Calu3 (cell line): Measurements from ENCODE around the gene GCNT1. TPM values are rescaled to one million over a fixed set of nuclear protein-coding genes. Genes with fewer than 3 reads are reported as not detected.
"Not testable (repeated sequence)": the region's sequence is repeated elsewhere in the genome, so short reads cannot be mapped to it uniquely, and the experiment has no call there.

Experiments used
- BruUV-seq: library from RNA; stranded (reverse); fragments of 400-500 nt; replicated peaks from 2 replicates; lab custom pipeline; 2021; lab: Mats Ljungman, UMichigan
- CTCF ChIA-PET: fragments of 300-600 bp; sonication (Branson Sonifier 250); formaldehyde crosslinking; loops from one replicate; lab custom pipeline; 2022; ENCODE audit warnings: antibody characterized with exemption; lab: Charles Lee
- DNase-seq: peaks from one replicate; pipeline ENCODE4 v3.0.0; 2022
- H3K27ac Mint-ChIP-seq: one replicate; pipeline ENCODE4 v1.8.0; 2022; ENCODE audit warnings: mixed read lengths; ENCODE audit not compliant: unreplicated experiment
- H3K27me3 Mint-ChIP-seq: one replicate; pipeline ENCODE4 v1.8.0; 2022; ENCODE audit warnings: mixed read lengths; ENCODE audit not compliant: unreplicated experiment
- H3K36me3 Mint-ChIP-seq: one replicate; pipeline ENCODE4 v1.8.0; 2022; ENCODE audit warnings: mild to moderate bottlenecking, moderate library complexity, mixed read lengths; ENCODE audit not compliant: insufficient read depth, unreplicated experiment
- H3K4me1 Mint-ChIP-seq: one replicate; pipeline ENCODE4 v1.8.0; 2022; ENCODE audit warnings: mild to moderate bottlenecking, low read depth, mixed read lengths; ENCODE audit not compliant: unreplicated experiment
- H3K4me3 Mint-ChIP-seq: one replicate; pipeline ENCODE4 v1.8.0; 2022; ENCODE audit warnings: mild to moderate bottlenecking, low read depth, moderate library complexity, mixed read lengths; ENCODE audit not compliant: unreplicated experiment
- H3K9me3 Mint-ChIP-seq: one replicate; pipeline ENCODE4 v1.8.0; 2022; ENCODE audit warnings: low read depth, mixed read lengths; ENCODE audit not compliant: unreplicated experiment
- intact Hi-C: fragments of 100-400 bp; cut with micrococcal nuclease; formaldehyde crosslinking; loops from one replicate; pipeline ENCODE4 v1.10.0; 2022; ENCODE audit not compliant: unreplicated experiment
- total RNA-seq: library from RNA; stranded (reverse); gene quantifications from 2 replicates; pipeline ENCODE4 v1.2.3, GENCODE V29; 2022
- TF ChIP-seq, protein P1 (sequence below): fragments of 200-600 bp; IDR thresholded peaks from one replicate; pipeline ENCODE4 v1.8.0; 2022; ENCODE audit warnings: antibody characterized with exemption; ENCODE audit not compliant: unreplicated experiment

GCNT1 gene
- total RNA-seq, 1 experiment from 2014 or later, result 7.9 TPM

DNA sequence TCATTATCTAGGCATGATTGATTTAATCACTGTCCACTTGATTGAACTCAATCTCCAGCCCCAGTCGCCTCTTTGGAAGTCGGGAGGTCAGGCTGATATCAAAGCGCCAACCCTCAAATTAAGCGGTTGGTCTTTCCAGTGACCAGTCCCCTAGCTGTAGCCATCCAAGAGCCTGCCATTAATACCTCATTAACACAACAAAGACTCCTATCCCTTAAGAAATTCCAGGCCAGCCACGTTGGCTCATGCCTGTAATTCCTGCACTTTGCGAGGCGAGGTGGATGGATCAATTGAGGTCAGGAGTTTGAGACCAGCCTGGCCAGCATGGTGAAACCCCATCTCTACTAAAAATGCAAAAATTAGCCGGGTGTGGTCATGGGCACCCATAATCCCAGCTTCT is 27.4 kb upstream of the GCNT1 start:
- no peaks in the 10 kb centered on the region for H3K27me3 Mint-ChIP-seq
- TF ChIP-seq, protein P1, sequence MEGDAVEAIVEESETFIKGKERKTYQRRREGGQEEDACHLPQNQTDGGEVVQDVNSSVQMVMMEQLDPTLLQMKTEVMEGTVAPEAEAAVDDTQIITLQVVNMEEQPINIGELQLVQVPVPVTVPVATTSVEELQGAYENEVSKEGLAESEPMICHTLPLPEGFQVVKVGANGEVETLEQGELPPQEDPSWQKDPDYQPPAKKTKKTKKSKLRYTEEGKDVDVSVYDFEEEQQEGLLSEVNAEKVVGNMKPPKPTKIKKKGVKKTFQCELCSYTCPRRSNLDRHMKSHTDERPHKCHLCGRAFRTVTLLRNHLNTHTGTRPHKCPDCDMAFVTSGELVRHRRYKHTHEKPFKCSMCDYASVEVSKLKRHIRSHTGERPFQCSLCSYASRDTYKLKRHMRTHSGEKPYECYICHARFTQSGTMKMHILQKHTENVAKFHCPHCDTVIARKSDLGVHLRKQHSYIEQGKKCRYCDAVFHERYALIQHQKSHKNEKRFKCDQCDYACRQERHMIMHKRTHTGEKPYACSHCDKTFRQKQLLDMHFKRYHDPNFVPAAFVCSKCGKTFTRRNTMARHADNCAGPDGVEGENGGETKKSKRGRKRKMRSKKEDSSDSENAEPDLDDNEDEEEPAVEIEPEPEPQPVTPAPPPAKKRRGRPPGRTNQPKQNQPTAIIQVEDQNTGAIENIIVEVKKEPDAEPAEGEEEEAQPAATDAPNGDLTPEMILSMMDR, result no peak
- H3K27ac Mint-ChIP-seq, result no peak overlapping the region
- H3K36me3 Mint-ChIP-seq, result no peaks in the 10 kb centered on the region
- BruUV-seq, result no TSS peak
- CTCF ChIA-PET, result no interaction called here
- DNase-seq, result no peak
- H3K9me3 Mint-ChIP-seq, result no peaks in the 10 kb centered on the region
- no peak overlapping the region for H3K4me3 Mint-ChIP-seq
- intact Hi-C loops, result no loop called here
- H3K4me1 Mint-ChIP-seq, result peaks cover 18% of the 10 kb centered on the region

DNA sequence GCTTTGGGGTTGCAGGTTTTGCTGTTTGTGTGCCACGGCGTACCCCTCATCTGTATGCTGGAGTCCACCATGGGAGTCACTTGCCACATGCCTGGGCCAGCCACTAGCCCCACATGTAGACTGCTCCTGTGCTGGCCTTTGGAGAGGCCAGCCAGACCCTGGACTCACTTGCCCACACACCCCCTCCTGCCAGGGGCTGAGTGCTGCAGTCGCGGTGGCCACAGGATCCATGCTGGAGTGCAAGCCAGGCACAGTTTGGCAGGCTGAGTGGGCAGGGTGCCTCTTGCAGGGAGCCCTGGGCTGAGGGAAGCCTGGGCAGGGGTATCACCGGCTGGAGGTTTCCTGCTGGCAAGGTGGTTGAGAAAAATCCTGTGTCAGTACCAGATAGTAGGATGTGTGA is 25.6 kb upstream of the GCNT1 start:
- intact Hi-C loops, result no loop called here
- no peaks in the 10 kb centered on the region for H3K9me3 Mint-ChIP-seq
- no TSS peak for BruUV-seq
- CTCF ChIA-PET, result no interaction called here
- TF ChIP-seq, protein P1, result no peak
- H3K27ac Mint-ChIP-seq, result no peak overlapping the region
- DNase-seq, result no peak
- H3K4me1 Mint-ChIP-seq, result peaks cover 18% of the 10 kb centered on the region
- no peak overlapping the region for H3K4me3 Mint-ChIP-seq
- no peaks in the 10 kb centered on the region for H3K36me3 Mint-ChIP-seq
- H3K27me3 Mint-ChIP-seq, result no peaks in the 10 kb centered on the region

DNA sequence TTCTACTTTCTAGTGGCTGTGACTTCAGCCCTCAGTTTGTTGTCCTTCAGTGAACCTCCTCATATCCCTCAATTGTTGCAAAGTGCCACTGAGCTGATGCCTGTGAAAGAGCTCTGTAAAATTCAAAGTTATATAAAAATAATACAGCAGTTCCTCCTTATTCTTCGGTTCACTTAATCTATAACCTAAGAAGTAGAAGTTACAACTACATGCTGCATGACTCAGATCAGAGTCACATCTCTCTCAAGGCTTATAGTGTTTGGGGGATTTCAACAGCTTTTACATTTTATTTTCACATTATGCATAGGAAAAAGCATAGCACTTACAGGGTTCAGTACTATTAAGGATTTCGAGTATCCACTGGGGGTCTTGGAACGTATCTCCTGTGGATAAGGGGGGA is 25.1 kb upstream of the GCNT1 start:
- no peak for DNase-seq
- Mint-ChIP-seq H3K4me3 (no peak overlapping the region), H3K4me1 (peaks cover 18% of the 10 kb centered on the region), H3K36me3 (no peaks in the 10 kb centered on the region), H3K27me3 (no peaks in the 10 kb centered on the region), H3K27ac (no peak overlapping the region), H3K9me3 (no peaks in the 10 kb centered on the region)
- CTCF ChIA-PET, result no interaction called here
- BruUV-seq, result no TSS peak
- intact Hi-C loops, result no loop called here
- TF ChIP-seq, protein P1, result no peak

DNA sequence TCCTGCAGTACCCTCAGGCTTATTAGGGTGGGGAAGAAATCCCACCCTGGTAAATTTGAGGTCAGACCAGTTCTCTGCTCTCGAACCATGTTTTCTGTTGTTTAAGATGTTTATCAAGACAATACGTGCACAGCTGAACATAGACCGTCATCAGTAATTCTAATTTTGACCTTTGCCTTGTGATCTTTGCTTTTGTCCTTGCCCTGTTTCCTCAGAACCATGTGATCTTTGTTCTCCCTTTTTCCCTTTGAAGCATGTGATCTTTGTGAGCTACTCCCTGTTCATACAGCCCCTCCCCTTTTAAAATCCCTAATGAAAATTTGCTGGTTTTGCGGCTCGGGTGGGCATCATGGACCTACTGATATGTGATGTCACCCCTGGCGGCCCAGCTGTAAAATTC is 24.1 kb upstream of the GCNT1 start:
- Mint-ChIP-seq H3K4me1 (peaks cover 18% of the 10 kb centered on the region), H3K27ac (peak overlapping the region; percentile 42)
- intact Hi-C loops, H3K27me3 Mint-ChIP-seq, H3K4me3 Mint-ChIP-seq, CTCF ChIA-PET, H3K9me3 Mint-ChIP-seq, DNase-seq, H3K36me3 Mint-ChIP-seq, BruUV-seq: not testable (repeated sequence)

DNA sequence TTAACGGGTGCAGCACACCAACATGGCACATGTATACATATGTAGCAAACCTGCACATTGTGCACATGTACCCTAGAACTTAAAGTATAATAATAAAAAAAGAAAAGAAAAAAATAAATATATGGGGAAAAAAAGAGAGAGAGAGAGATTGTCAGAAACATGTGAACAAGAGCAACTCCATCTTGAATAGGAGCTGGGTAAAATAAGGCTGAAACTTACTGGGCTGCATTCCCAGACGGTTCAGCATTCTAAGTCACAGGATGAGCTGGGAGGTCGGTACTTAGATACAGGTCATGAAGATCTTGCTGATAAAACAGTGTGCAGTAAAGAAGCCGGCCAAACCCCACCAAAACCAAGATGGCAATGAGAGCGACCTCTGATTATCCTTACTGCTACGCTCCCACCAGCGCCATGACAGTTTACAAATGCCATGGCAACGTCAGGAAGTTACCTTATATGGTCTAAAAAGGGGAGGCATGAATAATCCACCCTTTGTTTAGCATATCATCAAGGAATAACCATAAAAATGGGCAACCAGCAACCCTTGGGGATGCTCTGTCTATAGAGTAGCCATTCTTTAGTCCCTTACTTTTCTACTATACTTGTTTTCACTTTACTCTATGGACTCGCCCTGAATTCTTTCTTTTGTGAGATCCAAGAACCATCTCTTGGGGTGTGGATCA is 21.8 kb upstream of the GCNT1 start:
- H3K27me3 Mint-ChIP-seq, BruUV-seq, H3K4me3 Mint-ChIP-seq, DNase-seq, intact Hi-C loops, H3K9me3 Mint-ChIP-seq, H3K36me3 Mint-ChIP-seq, H3K27ac Mint-ChIP-seq: not testable (repeated sequence)
- peaks cover 18% of the 10 kb centered on the region for H3K4me1 Mint-ChIP-seq
- CTCF ChIA-PET, result interaction anchor here (0.6 kb wide), 1 partner anchor 143 kb away, joined by 3 read pairs; no protein-coding TSS in a partner anchor
